LNCaP clone FGC (cell line): ENCODE results near the gene SCEL.

Experiments
- DNase-seq: peaks from one replicate; pipeline ENCODE4 v3.0.0-alpha.2; 2011; ENCODE audit warnings: low read depth
- H3K4me3 ChIP-seq: 2 replicates; pipeline ENCODE4 v1.5.1; 2011; ENCODE audit warnings: mild to moderate bottlenecking, low read depth, low read length, control low read depth
- CTCF ChIP-seq: IDR thresholded peaks from 2 replicates; pipeline ENCODE4 v1.5.1; 2012; ENCODE audit warnings: mild to moderate bottlenecking; ENCODE audit not compliant: control insufficient read depth, insufficient read depth; ENCODE audit errors: extremely low read depth

Gene SCEL, protein sequence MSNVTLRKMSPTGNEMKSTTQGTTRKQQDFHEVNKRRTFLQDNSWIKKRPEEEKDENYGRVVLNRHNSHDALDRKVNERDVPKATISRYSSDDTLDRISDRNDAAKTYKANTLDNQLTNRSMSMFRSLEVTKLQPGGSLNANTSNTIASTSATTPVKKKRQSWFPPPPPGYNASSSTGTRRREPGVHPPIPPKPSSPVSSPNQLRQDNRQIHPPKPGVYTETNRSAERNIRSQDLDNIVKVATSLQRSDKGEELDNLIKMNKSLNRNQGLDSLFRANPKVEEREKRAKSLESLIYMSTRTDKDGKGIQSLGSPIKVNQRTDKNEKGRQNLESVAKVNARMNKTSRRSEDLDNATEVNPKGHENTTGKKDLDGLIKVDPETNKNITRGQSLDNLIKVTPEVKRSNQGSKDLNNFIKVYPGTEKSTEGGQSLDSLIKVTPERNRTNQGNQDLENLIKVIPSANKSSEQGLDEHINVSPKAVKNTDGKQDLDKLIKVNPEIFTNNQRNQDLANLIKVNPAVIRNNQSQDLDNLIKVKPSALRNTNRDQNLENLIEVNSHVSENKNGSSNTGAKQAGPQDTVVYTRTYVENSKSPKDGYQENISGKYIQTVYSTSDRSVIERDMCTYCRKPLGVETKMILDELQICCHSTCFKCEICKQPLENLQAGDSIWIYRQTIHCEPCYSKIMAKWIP

GRCh38 chr13:77535448-77535847, at the start of gene SCEL:
TSS of gene SCEL (plus strand) at chr13:77535706. CDS start at chr13:77555876, 20,170 bp downstream.
- TF ChIP-seq CTCF = no peak
- DNase-seq = no peak
- no peak within 1 kb of the TSS for H3K4me3 ChIP-seq

- no peak for TF ChIP-seq CTCF
Observed at GRCh38 chr13:77489566-77490337, 45.8 kb upstream of the SCEL start.

GRCh38 chr13:77492982-77493381, 42.5 kb upstream of the SCEL start:
- TF ChIP-seq CTCF = peak; percentile 73
- DNase-seq = no peak

More at GRCh38 chr13:77489566-77490337, 45.8 kb upstream of the SCEL start:
- H3K4me3 ChIP-seq = no peak overlapping the region
- no peak for DNase-seq

GRCh38 chr13:77494226-77494625, 41.3 kb upstream of the SCEL start:
- no peak for DNase-seq
- no peak overlapping the region for H3K4me3 ChIP-seq
- no peak for TF ChIP-seq CTCF

More at GRCh38 chr13:77492982-77493381, 42.5 kb upstream of the SCEL start:
- H3K4me3 ChIP-seq = no peak overlapping the region

- TF ChIP-seq CTCF = no peak
- no peak for DNase-seq
- no peak overlapping the region for H3K4me3 ChIP-seq
Observed at GRCh38 chr13:77497350-77497749, 38.2 kb upstream of the SCEL start.

DNA sequence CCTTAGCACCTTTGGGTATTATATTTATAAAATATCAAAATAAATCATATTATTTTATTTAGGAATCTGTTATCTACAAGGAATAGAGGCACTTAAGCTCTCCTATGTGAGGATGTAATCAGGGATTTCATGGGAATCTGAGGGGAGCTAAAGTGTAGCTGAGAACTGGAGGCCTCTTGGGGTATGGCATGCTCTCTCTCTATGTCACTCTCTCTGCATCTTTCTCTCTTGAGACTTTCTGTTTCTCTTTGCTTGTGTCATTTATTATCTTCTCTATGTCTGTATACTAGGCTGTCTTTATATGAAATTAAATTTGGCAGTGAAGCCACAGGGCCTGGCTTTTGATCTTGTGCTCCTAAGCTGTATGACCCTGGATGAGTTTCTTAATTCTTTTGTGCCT, 37.7 kb upstream of the SCEL start:
- no peak for DNase-seq
- H3K4me3 ChIP-seq = no peak overlapping the region
- no peak for TF ChIP-seq CTCF
